GM21423 (cell line): ENCODE measurements around the gene SPRR5.

Source experiments
- ATAC-seq: cut with Tn5 transposase; IDR thresholded peaks from one replicate; pipeline ENCODE4 v1.9.1; 2021; ENCODE audit warnings: mild to moderate bottlenecking, moderate library complexity; ENCODE audit not compliant: unreplicated experiment

SPRR5 gene, protein sequence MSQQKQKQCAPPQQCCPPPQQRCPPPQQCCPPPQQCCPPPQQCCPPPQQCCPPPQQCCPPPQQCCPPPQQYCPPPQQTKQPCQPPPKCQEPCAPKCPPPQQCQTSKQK

DNA sequence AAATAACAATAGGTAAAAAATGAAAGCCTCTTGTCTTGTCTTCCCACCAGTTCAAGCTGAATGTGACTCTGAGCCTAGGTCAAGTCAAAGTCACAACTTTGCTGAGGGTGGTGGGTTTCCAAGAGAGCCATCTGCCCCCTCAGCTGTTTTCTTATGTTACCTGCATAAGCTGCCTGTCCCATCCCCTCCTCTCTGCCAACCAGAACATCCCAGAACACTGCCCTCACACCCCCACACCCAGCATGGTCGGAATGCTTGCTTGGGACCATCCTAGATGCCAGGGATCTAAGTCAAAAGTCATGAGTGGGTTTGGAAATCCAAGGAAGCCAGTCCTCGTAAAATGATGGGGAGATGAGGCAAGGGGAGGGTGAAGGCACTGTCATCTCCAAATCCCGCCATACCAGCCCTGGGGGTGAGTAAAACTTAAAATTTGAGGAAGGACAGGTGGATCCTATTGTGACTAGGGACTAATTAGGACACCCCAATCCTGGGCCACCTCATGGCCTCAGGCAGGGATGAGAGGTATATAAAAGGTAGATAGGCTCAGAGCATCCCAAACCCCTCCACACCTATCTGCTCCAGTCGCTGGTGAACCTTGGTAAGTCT is at the start of gene SPRR5:
Gene SPRR5, plus strand, starts transcription at position 556 of the 606 bp plus-strand sequence. CDS start 1,349 bp downstream, outside the sequence.
- no peak for ATAC-seq

DNA sequence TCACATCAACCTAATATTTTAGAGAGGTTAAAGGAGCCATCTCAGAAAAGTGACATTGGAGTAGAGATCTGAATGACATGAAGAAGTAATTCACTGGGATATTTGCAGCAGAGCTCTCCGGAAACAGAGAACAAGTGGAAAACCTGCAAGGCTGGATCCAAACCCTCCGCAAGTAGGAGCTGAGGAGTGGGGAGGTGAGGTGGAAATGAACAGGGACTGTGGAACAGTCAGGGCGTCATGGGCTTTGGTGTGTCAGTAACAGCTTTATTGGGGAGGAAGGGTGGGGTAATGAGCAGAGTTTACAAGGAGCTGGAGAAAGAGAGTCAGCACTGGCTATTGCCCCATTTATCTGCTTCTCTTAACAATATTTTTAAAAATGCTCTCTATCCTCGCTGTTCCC is 48.0 kb upstream of the SPRR5 start:
- no peak for ATAC-seq

DNA sequence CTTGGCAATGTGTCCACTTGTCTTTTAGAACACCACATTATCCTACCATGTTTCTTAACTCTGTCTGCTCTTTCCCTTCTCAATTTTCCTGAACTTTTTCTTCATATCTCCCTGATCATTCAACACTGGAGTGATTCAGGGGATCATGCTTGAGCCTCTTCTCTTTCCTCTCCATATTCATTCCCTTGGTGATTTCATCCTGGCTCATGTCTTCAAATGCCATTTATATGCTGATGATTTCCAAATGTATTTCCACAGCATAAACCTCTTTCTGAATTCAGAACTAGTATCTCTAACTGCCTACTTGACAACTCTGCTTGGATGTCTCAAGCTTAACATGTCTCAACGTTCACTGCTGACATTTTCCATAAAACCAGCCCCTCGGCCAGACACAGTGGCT is 47.1 kb upstream of the SPRR5 start:
- ATAC-seq: no peak

DNA sequence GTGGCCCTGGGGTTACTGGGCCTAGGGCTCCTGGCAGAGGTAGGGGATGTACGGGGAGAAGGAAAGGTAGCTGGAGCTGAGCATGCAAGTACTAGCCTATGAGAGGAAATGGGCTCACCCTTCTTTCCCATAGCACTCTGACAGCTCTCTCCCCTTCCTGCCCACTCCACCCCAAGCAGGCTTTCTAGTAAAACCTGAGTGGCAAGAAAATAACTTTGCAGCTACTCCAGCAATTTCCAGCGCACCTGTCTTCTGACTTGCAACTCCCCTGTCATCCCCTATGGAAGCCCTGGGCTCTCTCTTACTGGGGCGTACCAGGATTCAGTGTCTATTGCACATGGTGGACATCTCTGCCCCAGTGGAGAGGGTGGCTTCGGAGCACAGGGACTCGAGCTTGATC is 45.4 kb upstream of the SPRR5 start:
- ATAC-seq: no peak

DNA sequence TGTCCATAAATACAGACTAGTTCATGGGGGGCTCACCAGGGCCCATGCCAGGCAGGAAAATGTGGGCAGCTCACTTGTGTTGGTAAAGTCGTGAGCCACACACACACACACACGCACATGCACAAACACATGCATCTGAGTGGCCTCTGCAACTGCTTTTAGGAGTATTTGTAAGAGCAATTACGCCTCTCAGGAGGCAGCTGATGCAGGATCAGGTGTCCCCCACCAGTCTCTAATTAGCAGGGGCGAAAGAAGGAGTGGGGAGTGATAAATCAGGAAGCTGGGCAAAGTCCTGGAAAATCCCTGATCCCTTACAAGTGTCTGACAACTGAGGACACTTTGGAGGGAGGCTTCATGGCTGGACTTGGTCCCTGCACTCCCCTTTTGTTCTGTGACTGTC is 44.4 kb upstream of the SPRR5 start:
- no peak for ATAC-seq

DNA sequence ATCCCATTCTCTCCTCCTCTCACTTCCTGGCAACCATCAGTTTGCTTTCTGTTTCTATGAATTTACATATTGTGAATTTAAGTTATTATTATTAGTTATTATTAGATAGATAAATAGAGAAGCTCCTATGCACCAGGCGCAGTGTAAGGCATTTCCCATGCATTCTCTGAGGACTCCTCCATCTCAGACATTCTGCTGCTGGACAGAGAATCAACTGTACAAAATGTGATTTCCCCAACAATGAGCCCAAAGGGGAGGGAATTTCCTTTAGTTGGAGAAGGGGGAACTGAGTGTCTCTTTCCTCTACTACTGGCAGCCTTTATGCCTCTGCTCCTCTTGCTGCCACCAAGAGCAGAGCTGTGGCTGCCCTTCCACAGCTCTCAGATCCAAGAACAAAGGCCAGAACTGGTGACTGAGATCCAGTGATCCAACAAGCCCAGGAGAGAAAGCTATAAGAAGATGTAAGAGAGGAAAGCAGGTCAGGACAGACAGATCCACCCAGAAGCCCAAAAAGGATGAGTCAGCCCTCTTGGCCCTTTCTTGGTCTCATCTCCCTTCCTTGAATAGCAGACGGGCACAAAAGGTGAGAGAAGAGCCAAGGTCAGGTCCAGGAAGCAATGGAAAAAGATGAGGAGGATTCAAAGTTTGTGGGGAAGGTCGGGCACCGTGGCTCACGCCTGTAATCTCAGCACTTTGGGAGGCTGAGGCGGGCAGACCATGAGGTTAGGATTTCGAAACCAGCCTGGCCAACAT is 42.1 kb upstream of the SPRR5 start:
- no peak for ATAC-seq

DNA sequence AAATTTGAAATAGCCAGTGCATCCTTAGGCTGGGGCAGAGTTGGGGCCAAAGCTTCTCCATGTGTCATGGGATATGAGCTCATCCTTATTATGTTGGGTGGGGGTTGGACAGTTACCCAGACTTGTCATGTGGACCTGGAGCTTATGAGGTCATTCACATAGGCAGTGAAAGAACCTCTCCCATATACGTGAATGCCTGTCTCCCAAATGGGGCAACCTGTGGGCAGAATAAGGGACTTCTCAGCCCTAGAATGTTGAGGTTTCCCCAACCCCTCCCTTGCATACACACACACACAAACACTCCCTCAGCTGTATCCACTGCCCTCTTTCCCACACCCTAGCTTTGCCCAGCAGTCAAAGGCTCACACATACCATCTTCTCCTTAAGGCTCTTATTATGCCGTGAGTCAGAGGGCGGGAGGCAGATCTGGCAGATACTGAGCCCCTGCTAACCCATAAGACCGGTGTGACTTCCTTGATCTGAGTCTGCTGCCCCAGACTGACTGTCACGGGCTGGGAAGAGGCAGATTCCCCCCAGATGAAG is 40.9 kb upstream of the SPRR5 start:
- ATAC-seq: no peak

DNA sequence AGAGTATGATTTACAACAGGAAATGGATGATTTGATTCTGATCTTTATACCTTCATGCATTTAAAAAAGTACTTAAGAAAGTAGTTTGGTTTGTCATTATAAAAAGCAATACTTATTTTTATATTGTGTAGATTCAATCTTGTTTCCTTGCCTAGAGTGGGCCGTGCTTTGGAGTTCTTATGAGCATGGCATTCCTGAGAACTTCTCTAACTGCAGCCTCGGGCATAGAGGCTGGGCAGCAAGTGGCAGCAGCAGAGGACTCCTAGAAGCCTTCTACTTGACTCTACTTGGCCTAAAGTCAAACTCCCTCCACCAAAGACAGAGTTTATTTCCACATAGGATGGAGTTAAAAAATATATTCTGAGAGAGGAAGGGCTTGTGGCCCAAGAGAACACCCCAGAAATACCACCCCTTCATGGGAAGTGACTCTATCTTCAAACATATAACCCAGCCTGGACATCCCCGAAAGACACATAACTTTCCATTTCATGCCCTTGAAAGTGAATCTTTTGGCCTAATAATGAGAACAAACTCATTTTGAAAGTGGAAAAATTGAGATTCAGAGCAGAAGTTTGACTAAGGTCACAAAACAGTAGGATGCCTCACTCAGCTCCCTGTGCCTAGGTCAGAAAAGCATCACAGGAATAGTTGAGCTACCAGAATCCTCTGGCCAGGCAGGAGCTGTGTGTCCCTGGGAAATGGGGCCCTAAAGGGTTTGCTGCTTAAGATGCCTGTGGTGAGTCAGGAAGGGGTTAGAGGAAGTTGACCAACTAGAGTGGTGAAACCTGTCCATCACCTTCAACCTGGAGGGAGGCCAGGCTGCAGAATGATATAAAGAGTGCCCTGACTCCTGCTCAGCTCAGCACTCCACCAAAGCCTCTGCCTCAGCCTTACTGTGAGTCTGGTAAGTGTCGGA is 39.1 kb upstream of the SPRR5 start, which contains the start of gene IVL:
Gene IVL, plus strand, starts transcription at position 861 of the 916 bp plus-strand sequence. CDS start 1,252 bp downstream, outside the sequence.
- ATAC-seq: no peak

DNA sequence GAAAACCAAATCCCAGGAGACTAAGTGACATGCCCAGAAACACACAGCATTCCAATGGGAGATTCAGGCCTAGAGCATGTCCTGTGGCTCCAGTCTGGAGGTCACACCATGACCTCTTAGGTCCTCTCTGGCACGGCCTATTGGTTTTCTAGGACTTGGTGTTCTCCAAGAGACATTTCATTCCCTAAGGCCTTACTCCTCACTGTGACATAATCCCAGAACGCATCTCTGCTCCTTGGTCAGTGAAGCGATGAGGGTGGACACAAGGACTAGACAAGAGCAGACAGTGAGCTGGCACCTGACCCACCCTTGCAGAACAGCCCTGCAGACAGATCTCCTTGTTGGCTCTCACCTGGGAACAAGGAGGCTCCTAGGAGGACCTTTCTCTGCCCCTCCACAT is 37.8 kb upstream of the SPRR5 start:
- ATAC-seq: no peak

DNA sequence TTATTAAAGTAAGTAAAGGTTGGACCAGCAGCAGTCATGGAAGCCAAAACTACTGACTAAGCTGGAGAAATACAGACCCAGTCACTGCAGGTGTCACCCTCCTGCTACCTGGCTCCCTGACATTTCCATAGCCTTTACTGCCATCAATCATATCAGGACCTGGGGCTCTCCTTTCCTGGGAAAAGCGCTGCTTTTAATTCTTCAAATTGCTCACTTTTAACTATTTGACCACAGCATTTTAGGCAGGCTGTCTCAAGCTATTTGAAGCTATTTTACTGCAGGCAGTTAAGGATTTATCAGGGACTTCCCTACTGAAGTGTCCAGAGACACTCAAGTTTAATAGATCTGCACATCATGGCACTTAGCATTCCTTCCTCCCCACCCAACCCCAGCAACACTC is 34.5 kb upstream of the SPRR5 start:
- ATAC-seq: no peak

DNA sequence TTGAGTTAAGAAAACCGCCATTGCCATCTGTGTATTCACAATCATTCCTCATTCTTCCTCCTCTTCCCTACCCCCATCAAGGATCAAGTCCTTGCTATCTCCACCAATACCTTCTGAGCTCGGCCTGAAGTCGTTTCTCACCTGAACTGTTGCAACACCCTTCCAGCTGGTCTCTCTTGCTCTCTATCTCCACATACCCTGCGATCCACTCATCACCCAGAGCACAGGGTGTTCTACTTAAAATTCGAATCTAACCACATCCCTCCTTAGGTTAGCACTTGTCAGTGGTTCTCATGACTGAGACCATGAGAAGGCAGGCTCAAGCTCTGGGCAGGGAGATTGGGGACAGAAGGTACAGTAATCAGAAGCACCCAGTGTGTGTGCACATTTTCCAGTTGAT is 34.1 kb upstream of the SPRR5 start:
- no peak for ATAC-seq

DNA sequence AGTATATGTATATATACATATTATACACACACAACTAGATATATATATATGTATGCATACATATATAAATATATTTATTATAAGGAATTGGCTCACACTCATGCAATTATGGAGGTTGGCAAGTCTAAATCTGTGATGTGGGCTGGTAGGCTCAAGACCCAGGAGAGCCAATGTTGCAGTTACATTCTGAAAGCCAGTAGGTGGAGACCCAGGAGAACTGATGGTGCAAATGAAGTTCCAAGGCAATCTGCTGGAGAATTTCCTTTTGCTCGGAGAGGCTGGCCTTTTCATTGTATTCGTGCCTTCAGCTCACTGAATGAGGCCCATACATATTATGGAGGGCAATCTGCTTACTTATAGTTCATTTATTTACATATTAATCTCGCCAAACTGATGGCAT is 29.2 kb upstream of the SPRR5 start:
- no peak for ATAC-seq

DNA sequence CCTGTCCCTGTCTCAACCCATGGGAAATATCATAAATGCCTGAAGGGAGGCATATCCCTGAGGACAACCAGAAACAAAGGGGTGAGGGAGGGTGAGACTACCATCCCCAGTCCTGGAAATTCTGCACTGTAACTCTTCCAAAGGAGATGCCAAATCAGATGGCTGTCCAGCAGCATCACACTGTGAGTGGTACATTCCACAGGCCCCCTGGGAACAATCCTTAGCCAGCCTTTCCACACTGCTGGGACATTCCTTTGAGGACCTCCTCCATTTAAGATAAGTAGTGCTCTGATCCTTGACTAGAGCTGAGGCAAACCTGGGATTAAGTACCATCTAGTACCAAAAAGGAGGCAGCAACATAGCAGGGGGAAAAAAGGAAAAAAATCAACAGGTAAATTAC is 27.9 kb upstream of the SPRR5 start:
- ATAC-seq: no peak

DNA sequence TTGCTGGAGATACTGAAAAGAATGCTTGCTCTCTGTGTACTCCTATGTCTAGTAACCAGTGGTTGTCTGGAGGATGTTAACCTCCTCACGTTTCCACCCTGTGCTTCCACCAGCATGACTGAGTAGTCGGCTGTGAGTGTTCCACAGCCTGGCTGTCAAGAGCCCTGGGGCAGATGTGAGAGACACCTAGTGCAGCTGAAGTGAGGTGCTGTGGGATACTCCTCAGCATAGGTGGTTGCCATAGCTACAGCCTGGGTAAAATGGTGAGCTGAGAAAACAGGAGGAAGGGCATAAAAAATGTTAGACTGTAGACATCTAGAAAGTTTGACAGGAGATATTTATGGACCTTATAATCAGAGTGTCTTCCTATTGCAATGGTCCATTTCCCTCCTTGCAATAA is 22.8 kb upstream of the SPRR5 start:
- no peak for ATAC-seq

DNA sequence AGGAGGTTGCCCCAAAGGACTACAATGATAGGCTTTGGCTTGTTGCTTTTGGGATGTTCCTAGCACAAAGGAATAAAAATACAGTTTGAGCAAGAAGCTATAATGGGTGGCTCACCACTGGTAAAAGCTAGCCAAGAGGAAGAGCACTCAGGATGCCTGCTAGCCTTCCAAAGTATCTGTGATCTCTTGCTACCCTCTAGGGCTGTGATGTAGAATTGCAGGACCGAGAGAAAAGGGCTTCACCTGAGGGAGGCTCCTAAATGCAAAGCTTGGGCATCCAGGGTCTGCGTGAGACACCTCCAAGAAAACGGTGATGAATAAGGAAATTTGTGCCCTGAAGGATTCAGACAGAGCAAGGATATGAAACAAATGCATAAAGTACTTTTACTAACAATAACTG is 20.9 kb upstream of the SPRR5 start:
- ATAC-seq: no peak

DNA sequence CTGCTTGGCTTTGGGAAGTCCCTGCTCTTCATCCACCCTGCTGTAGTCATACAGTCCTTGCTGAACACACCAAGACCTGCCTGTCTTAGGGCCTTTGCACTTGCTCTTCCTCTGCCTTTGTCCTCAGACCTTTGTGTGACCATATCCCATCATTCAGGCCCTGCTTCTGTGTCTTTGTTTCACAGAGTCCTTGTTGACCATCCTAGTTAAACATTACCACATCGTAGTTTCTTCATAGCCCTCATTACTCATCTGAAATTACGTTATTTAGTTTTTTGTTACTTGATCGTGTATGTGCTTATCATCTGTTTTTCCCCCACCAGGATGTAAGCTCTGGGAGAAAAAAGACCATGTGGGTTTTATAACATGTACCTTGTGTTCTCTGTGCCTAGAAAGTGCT is 18.3 kb upstream of the SPRR5 start:
- no peak for ATAC-seq

DNA sequence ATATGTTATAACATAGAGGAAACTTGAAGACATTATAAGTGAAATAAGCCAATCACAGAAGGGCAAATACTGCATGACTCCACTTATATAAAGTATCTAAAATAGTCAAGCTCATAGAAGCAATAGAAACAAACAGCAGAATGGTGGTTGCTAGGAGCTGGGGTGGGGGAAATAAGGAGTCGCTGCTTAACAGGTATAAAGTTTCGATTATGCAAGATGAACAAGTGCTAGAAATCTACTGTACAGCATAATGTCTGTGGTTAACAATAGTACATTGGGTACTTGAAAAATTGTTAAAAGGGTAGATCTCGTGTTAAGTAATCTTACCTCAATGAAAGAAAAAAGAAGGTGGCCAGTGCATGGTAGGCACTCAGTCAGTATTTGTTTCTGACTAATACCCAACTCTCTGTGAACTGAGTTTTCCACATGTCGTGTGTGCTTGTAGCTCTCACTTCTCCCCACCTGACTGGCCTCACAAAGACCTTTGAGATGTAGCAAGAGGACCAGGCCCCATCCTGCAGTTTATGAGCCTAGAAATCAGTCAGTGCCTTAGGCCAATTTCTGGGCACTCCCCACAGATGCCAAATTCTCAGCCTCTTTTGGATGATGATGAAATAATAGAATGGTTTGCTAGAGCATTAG is 14.7 kb upstream of the SPRR5 start:
- ATAC-seq: no peak

DNA sequence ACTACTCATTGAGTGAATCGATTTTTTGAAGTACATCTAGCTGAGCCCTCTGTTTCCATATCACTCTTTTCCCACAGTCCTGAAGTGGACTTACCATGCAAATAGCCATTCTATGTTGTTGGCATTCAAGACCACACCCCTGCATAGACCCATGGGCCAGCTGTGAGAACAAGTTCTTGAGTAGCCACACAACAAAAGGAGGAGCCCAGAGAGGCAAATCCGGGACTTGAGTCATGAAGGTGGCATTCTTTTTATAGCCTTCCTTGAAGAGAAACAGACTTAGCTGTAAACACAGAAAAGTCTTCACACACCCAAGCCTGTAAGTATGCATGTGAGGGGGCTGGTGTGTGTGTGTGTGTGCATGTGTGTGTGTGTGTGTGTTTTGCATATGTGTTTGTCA is 13.8 kb upstream of the SPRR5 start:
- ATAC-seq: no peak

DNA sequence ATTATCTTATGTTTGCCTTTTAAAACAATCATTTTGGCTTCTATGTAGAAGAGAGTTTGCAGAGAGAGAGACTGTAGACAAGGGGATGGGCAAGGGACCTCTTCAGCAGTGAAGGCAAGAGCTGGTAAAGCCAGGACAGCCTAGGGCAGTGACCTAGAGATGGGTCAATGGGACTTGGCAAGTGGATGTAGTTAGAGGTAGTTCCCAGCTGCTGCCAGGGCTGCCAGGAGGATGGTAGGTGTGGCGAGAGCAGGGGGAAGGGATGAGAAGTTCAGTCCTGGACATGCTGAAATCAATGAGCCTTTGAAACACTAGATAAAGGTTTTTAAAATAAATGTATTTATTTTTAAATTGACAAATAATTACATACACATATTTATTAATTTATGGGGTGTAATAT is 6.4 kb upstream of the SPRR5 start:
- no peak for ATAC-seq

DNA sequence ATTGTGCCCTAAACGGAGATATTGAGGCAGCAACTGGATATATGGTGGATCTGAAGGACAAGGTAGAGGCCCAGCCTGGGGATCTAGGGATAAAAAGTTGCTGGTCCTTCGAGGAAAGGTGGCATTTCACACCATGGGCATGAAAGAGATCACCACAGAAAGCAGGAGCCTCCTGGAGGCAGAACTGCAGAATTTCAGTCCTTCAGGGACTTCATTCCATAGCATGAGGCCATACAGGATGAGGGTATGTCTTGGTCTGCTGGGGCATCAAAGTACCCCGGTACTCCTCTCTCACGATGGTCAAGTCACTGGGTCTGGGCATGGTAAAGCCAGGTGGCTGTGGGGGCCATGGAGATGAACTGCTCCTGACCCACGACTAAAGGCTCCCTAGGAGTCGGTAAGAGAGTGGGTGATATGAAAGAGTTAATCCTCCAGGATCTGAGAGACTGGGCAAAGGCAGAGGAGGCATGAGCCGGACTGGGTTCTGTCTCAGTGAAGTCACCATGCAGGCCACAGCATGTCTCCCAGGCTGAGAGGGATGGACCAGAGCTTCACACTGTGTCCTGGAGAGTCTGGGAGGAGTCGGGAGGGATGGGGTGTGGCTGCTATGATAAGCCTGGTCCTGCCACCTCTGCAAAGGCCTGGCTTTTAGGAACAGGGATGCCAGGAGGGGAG is 5.8 kb upstream of the SPRR5 start:
- ATAC-seq: no peak
